SK-N-SH treated with all-trans-retinoic acid at 6 μM for 48 hours (cell line): ENCODE measurements around the gene DDX31.

Experiments
- CSDC2 ChIP-seq: fragments of 250-450 bp; sonication (Bioruptor Pico); IDR thresholded peaks from 2 replicates; pipeline ENCODE4 v1.5.0; 2020; ENCODE audit warnings: mild to moderate bottlenecking, moderate library complexity
- ESRRG ChIP-seq: fragments of 250-450 bp; sonication (Bioruptor Pico); IDR thresholded peaks from 2 replicates; pipeline ENCODE4 v1.6.1; 2021; ENCODE audit warnings: mild to moderate bottlenecking
- ISL1 ChIP-seq: fragments of 250-450 bp; sonication (Bioruptor Pico); IDR thresholded peaks from 2 replicates; pipeline ENCODE4 v2.1.2; 2022; ENCODE audit warnings: mild to moderate bottlenecking, moderate library complexity
- OSR1 ChIP-seq: fragments of 250-450 bp; sonication (Bioruptor Pico); IDR thresholded peaks from 2 replicates; pipeline ENCODE4 v1.8.0; 2022; ENCODE audit warnings: moderate library complexity, mild to moderate bottlenecking, inconsistent platforms
- RARB ChIP-seq: fragments of 250-450 bp; sonication (Bioruptor Pico); IDR thresholded peaks from 2 replicates; pipeline ENCODE4 v1.8.0; 2021; ENCODE audit warnings: mild to moderate bottlenecking, moderate library complexity
- ZC3H10 ChIP-seq: fragments of 250-450 bp; sonication (Bioruptor Pico); IDR thresholded peaks from 2 replicates; pipeline ENCODE4 v1.5.1; 2021; ENCODE audit warnings: mild to moderate bottlenecking, moderate library complexity
- ZFP3 ChIP-seq: fragments of 250-450 bp; sonication (Bioruptor Pico); IDR thresholded peaks from 2 replicates; pipeline ENCODE4 v1.5.0; 2020; ENCODE audit warnings: mild to moderate bottlenecking, moderate library complexity
- ZFP30 ChIP-seq: fragments of 450-650 bp; formaldehyde crosslinking; IDR thresholded peaks from 2 replicates; pipeline ENCODE4 v1.5.0; 2022; ENCODE audit warnings: mild to moderate bottlenecking, moderate library complexity

GRCh38 chr9:132551556-132551955 is 118.2 kb downstream of the DDX31 start:
- no peak for TF ChIP-seq ESRRG (CRISPR knock-in tag)
- TF ChIP-seq CSDC2: no peak
- no peak for TF ChIP-seq RARB (CRISPR knock-in tag)
- TF ChIP-seq ZFP3 (CRISPR knock-in tag): no peak
- no peak for TF ChIP-seq ISL1 (CRISPR knock-in tag)
- TF ChIP-seq OSR1 (CRISPR knock-in tag): no peak
- TF ChIP-seq ZFP30 (CRISPR knock-in tag): no peak
- no peak for TF ChIP-seq ZC3H10
